ENCODE data around the gene CCDC112.

GRCh38 chr5:115308815-115309214 lies 12.4 kb upstream of the CCDC112 start:
- TF ChIP-seq CEBPB (IDR thresholded peaks at IDR 0.05; ENCODE audit: borderline replicate concordance, low read depth, low read length) (no peak), TAF1 (CRISPR knock-in tag; IDR thresholded peaks at IDR 0.05) (no peak), SOX6 (IDR thresholded peaks at IDR 0.05) (no peak), SOX6 (CRISPR knock-in tag; IDR thresholded peaks at IDR 0.05) (no peak), MAFF (IDR thresholded peaks at IDR 0.05; ENCODE audit: low read depth, low read length) (no peak), EZH2 (conservative IDR thresholded peaks at IDR 0.05; ENCODE audit: low read depth, low read length) (no peak), HDAC1 (CRISPR knock-in tag; IDR thresholded peaks at IDR 0.05) (no peak), GMEB1 (CRISPR knock-in tag; IDR thresholded peaks at IDR 0.05; ENCODE audit: borderline replicate concordance) (no peak), POLR2AphosphoS5 (IDR thresholded peaks at IDR 0.05; ENCODE audit: low read depth, low read length) (no peak), KAT7 (CRISPR knock-in tag; IDR thresholded peaks at IDR 0.05; ENCODE audit: borderline replicate concordance) (no peak)
